Thyroid gland (tissue), 4 donors: ENCODE results near the gene NUMB.

Experiments
- CTCF ChIP-seq, 6 experiments: fragments of 200-600 bp in 3 of 6; fragments of 450-650 bp in 3 of 6; sonication (generic) in 3 of 6; IDR thresholded peaks; one replicate each; pipeline ENCODE4 v1.5.1; 2016 to 2019; ENCODE audit warnings: antibody characterized with exemption in 6 of 6, mild to moderate bottlenecking in 2 of 6, inconsistent platforms in 1 of 6, moderate library complexity in 1 of 6
- POLR2A ChIP-seq, 2 donors: fragments of 450-650 bp; IDR thresholded peaks; one replicate each; pipeline ENCODE4 v1.6.1; 2017; ENCODE audit warnings: antibody characterized with exemption in 2 of 2, mild to moderate bottlenecking in 2 of 2, moderate library complexity in 1 of 2

- TF ChIP-seq CTCF (IDR thresholded peaks at IDR 0.05) (no peak), POLR2A (IDR thresholded peaks at IDR 0.05) (no peak)
Measured at GRCh38 chr14:73258076-73258475, 200.3 kb downstream of the NUMB start.
